T1000 (cell line): ENCODE data around the gene DIPK1A.
A peak's percentile ranks its signal among the peaks of the same experiment; 100 is the strongest.
"Not testable (repeated sequence)": the region's sequence is repeated elsewhere in the genome, so short reads cannot be mapped to it uniquely, and the experiment has no call there.

Experiments
- DNase-seq: peaks from one replicate; lab custom pipeline; 2025; ENCODE audit warnings: mixed read lengths; lab: John Stamatoyannopoulos, UW

Gene DIPK1A

DNA sequence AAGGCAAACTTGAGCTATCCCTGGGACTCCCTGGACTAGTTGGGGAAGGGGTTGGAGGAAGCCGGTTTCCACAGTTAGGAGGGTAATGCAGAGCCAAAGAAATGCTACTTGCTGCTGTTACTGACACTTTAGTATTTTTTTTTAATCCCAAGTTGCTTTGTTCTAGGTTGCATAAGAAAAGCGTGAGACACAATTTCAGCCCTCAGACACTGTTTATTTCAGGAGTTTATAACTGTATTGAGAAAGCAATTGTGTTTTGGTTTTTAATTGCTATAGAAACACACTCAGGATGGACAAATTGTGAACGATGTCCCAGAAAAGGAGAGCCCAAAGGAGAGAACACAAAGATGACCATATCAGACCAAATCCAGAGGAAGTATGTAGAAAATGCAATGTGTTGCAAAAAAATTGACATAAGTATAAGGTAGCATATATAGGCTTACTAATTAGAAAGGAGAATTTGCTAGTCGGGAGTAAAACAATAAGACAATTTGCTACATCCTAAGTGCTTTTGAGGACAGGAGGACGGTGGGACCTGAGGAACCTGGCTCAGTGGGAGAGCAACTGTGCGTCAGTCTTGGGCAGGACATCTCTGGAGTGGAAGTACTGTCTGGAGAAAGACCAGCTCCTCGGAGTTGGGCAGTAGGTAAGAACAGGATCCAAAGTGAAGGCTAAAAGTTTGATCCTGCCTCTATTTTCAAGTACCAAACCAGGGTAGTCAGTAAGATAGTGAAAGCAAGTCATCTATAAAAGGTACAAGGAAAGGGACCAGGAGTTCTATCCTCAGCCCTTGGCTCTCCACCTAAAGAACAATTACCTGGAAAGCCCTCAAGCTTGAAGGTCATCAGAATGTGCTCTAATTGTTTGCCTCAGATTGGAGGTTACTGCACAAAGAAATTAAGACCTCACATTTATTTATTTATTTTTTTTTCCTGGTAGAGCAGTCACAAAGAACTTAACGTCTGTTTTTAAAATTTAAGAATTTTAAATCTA, 39.9 kb downstream of the DIPK1A start:
- DNase-seq: no peak

DNA sequence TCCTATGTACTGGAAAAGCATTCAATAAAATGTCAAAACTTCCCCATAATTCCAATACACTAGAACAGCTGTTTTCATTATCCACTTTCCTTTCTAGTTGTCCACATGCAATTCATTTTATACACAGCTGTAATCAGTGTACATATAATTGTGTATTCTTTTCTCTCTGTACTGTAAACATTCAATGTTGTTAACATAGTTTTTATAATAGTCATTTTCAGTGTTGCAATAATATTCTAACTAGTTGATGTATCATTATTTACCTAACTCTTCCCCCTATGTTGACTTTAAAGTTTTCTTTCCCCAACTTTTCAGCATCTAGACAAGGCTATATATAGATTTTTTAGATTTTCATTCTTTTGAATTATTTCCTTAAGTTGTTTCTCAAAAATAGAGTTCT, 44.4 kb downstream of the DIPK1A start:
- no peak for DNase-seq

GRCh38 chr1:92915547-92915946, 45.7 kb downstream of the DIPK1A start:
- no peak for DNase-seq

- no peak for DNase-seq
These were observed 48.0 kb downstream of the DIPK1A start for GRCh38 chr1:92913093-92913819.

GRCh38 chr1:92910081-92910480, 51.2 kb downstream of the DIPK1A start:
- DNase-seq: no peak

DNA sequence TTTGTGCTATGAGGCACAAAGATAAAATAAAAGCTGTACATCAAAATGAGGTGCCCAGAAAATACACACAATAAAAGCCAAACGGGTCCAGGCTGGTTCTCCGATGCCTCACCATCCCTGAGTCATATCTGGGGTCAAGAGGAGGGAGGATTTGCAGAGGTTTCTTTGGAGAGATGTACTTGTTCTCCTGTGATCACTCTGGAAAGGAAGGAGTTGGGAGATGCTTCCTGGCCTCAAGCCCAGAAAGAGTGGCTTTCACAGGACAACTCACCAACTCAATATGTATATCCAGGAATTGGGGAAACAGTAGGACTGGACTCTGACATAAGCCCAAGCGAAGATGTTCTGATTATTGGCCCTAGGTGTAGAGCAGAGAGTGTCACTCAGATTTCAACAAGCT, 51.9 kb downstream of the DIPK1A start:
- peak; percentile 81 for DNase-seq

GRCh38 chr1:92907949-92908684, 53.1 kb downstream of the DIPK1A start:
- DNase-seq: no peak

DNA sequence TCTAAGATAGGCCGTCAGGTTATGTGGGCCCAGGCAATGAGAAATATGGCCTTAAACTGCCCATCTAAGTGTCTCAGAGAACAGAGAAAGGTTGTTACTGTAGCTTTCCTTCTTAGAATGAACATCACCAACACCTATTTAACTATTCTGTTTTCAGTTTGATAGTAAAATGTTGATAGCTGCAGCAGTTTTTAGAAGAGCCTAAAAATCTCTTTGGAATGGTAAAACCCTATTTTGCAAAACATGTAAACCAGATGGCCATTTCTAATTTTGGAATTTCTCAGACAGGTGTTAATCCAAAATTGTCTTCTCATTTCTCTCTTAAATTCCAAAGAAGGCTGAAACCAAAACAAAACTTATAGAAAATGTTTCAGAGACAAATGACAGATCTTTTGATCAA, 57.5 kb downstream of the DIPK1A start:
- no peak for DNase-seq

DNA sequence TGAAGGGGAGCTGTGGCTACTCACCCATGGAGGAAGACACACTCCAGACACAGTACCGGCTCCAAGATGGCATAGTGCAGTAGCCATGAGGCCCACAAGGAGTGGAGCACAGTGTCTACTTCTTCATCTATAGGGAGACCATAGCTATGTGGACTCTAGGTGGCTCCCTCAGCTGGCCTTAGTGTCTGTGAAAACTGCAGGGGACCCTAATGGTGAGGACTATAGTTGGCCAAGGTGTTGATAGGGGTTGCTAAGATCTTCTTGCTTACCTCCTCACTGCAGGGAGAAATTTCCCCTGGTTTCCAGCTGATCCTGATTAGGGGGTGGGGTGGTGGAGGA, 58.9 kb downstream of the DIPK1A start:
- DNase-seq: no peak

GRCh38 chr1:92901699-92902405, 59.4 kb downstream of the DIPK1A start:
- no peak for DNase-seq

GRCh38 chr1:92901126-92901525, 60.1 kb downstream of the DIPK1A start:
- DNase-seq: no peak

DNA sequence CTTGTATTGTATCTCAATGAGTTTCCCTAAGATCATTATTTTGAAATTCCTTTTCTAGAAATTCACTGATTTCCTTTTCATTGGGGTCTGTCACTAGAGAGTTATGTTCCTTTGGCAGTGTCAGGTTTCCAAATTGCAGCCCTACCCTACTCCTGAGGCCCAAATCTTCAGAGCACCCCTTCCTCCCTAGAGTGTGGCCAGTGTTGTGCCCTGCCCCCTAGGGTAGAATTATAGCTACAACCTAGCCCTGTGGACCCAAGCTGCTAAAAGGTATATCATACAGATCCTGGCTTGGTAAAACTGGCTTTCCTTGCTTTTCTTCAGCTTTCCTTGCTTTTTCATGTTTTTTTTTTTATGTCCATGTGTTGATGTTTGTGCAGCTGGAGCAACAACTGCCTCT, 60.7 kb downstream of the DIPK1A start:
- no peak for DNase-seq

GRCh38 chr1:92899780-92900179, 61.5 kb downstream of the DIPK1A start:
- DNase-seq: no peak

DNA sequence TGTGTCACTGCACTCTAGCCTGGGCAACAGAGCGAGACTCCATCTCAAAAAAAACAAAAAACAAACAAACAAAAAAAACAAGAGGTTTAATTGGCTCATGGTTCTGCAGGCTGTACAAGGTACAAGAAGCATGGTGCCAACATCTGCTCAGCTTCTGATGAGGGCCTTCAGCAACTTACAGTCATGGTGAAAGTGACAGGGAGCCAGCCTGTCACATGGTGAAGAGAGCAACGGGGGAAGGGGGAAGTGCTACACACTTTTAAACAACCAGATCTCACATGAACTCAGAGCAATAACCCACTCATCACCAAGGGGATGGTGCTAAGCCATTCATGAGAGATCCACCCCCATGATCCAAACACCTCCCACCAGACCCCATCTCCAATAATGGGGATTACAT, 63.2 kb downstream of the DIPK1A start:
- DNase-seq: not testable (repeated sequence)

- no peak for DNase-seq
These were observed 73.8 kb downstream of the DIPK1A start for GRCh38 chr1:92887465-92887864.

GRCh38 chr1:92886886-92887419, 74.3 kb downstream of the DIPK1A start:
- no peak for DNase-seq

DNA sequence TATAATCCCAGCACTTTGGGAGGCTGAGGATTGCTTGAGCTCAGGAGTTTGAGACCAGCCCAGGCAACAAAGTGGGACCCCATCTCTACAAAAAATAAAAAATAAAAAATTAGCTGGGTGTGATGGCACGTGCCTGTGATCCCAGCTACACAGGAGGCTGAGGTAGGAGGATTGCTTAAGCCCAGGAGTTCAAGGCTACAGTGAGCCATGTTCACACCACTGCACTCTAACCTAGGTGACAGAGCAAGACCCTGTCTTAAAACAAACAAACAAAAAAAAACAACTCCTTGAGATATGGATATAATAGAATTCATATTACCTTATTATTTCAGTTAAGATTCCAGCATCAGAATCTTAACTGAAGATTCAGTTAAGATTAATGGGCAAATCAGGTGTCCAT, 77.1 kb downstream of the DIPK1A start:
- no peak for DNase-seq

GRCh38 chr1:92883297-92883696, 78.0 kb downstream of the DIPK1A start:
- DNase-seq: no peak

DNA sequence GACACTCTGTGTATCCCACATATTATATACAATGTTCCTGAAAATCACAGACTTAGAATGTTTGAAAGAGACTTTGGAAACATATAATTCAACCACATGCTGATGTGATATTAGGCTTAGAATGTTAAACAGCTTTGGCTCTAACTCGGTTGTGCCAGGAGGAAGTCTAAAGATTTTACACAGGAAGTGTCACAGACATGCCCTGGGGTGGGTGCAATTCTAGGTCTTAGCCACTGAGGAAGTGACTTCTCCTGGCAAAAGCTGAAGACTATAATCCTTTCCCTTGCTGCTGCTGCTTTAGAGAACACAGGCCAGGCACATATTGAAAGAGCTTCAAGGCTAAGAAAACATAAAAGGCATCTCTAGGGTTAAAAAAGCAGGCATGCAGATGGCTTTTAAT, 78.4 kb downstream of the DIPK1A start:
- DNase-seq: no peak

- DNase-seq: no peak
These were observed 79.9 kb downstream of the DIPK1A start for GRCh38 chr1:92881391-92881790.

DNA sequence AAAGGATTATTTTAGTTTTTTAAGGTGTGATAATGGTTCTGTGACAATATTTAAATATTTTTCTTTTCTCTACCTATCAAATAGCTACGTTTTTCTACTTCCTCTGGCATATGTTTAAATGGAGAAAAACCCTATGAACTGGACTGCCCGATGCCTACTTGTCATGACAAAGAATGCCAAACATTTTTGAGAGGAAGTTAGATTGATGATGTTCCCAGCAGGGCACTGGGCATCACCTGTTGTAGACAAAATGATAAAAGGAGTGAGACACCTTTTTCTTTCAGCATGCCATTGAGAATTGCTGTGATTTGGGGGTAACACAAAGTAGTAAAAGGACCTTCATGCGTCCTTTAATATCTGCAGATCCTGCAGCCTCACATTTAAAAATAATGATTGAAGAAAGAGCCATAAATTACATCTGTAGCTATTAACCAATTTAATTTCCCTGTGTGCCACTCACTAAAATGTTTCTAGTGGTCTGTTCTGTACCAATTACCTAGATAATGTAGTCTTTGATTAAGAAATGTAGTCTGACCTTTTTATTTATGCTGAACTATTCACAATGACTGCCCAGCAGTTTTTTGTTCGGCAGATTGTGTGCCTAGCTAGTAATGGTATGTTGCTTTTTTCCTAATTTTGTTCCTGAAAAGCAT, 81.8 kb downstream of the DIPK1A start:
- no peak for DNase-seq
